HEK293T (cell line): Measurements from ENCODE around the gene SPOPL.

Source experiments
- CTCF ChIA-PET: fragments of 350-600 bp; formaldehyde crosslinking; extraction: SDS; loops from one replicate; lab custom pipeline; 2021; ENCODE audit warnings: antibody characterized with exemption, inconsistent platforms; lab: Yijun Ruan, JAX
- POLR2A ChIA-PET: fragments of 350-600 bp; formaldehyde crosslinking; extraction: SDS; loops from one replicate; lab custom pipeline; 2020; ENCODE audit warnings: antibody characterized with exemption, inconsistent platforms; lab: Yijun Ruan, JAX
- DNase-seq: peaks from one replicate; pipeline ENCODE4 v3.0.0; 2012; ENCODE audit warnings: mixed read lengths; ENCODE audit errors: extremely low spot score
- ARNT ChIP-seq: fragments of 450-650 bp; IDR thresholded peaks from 2 replicates; pipeline ENCODE4 v1.6.1; 2017; ENCODE audit warnings: mild to moderate bottlenecking
- BHLHE40 ChIP-seq: fragments of 450-650 bp; IDR thresholded peaks from 2 replicates; pipeline ENCODE4 v1.6.1; 2016; ENCODE audit warnings: mild to moderate bottlenecking, moderate library complexity, borderline replicate concordance
- CTBP1 ChIP-seq: fragments of 450-650 bp; IDR thresholded peaks from 2 replicates; pipeline ENCODE4 v1.6.1; 2016; ENCODE audit warnings: borderline replicate concordance
- ELF4 ChIP-seq: fragments of 450-650 bp; IDR thresholded peaks from 2 replicates; pipeline ENCODE4 v1.6.1; 2017; ENCODE audit warnings: antibody characterized with exemption
- FOXA1 ChIP-seq: fragments of 450-650 bp; IDR thresholded peaks from 2 replicates; pipeline ENCODE4 v1.6.1; 2016; ENCODE audit warnings: mild to moderate bottlenecking
- FOXK2 ChIP-seq: fragments of 450-650 bp; IDR thresholded peaks from 2 replicates; pipeline ENCODE4 v1.6.1; 2016; ENCODE audit warnings: mild to moderate bottlenecking
- FOXM1 ChIP-seq: fragments of 450-650 bp; IDR thresholded peaks from 2 replicates; pipeline ENCODE4 v1.6.1; 2017; ENCODE audit warnings: mild to moderate bottlenecking, borderline replicate concordance
- HDGF ChIP-seq: fragments of 450-650 bp; IDR thresholded peaks from 2 replicates; pipeline ENCODE4 v1.6.1; 2017; ENCODE audit warnings: antibody characterized with exemption, borderline replicate concordance
- L3MBTL2 ChIP-seq: fragments of 450-650 bp; conservative IDR thresholded peaks from 2 replicates; pipeline ENCODE4 v1.6.1; 2016; ENCODE audit warnings: mild to moderate bottlenecking
- LEF1 ChIP-seq: fragments of 450-650 bp; IDR thresholded peaks from 2 replicates; pipeline ENCODE4 v1.6.1; 2017; ENCODE audit warnings: mild to moderate bottlenecking, borderline replicate concordance
- NFRKB ChIP-seq: fragments of 450-650 bp; IDR thresholded peaks from 2 replicates; pipeline ENCODE4 v1.6.1; 2016; ENCODE audit warnings: mild to moderate bottlenecking, moderate library complexity
- SP1 ChIP-seq: fragments of 450-650 bp; IDR thresholded peaks from 2 replicates; pipeline ENCODE4 v1.6.1; 2017
- SUZ12 ChIP-seq: fragments of 450-650 bp; IDR thresholded peaks from 2 replicates; pipeline ENCODE4 v1.6.1; 2016; ENCODE audit warnings: mild to moderate bottlenecking
- TARDBP ChIP-seq: fragments of 450-650 bp; IDR thresholded peaks from 2 replicates; pipeline ENCODE4 v1.6.1; 2016
- ZNF384 ChIP-seq: fragments of 450-650 bp; IDR thresholded peaks from 2 replicates; pipeline ENCODE4 v1.6.1; 2016
- TF ChIP-seq, protein P1 (sequence below): fragments of 450-650 bp; IDR thresholded peaks from 2 replicates; pipeline ENCODE4 v1.6.1; 2016

The SPOPL gene

DNA sequence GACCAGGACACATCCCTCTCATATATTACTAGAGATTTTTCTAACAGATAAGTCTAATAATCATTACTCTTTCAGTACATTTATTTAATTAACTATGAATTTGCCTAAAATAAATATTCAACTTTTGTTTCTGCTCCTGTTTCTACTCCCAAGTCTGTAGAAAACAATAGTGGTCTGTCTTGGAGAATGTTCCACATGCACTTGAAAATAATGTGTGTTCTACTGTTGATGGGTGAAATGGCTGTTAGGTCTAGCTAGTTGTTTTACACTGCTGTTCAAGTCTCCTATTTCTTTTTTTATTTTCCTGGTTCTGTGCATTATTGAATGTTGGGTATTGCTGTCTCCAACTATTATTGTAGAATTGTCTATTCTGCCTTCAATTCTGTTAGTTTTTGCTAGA, 47.2 kb downstream of the SPOPL start:
- ChIA-PET POLR2A (no interaction called here), CTCF (no interaction called here)
- TF ChIP-seq FOXM1: no peak
- no peak for TF ChIP-seq LEF1
- no peak for TF ChIP-seq CTBP1
- TF ChIP-seq HDGF: no peak
- TF ChIP-seq L3MBTL2: no peak
- TF ChIP-seq FOXA1: no peak
- TF ChIP-seq, protein P1, sequence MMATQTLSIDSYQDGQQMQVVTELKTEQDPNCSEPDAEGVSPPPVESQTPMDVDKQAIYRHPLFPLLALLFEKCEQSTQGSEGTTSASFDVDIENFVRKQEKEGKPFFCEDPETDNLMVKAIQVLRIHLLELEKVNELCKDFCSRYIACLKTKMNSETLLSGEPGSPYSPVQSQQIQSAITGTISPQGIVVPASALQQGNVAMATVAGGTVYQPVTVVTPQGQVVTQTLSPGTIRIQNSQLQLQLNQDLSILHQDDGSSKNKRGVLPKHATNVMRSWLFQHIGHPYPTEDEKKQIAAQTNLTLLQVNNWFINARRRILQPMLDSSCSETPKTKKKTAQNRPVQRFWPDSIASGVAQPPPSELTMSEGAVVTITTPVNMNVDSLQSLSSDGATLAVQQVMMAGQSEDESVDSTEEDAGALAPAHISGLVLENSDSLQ: no peak
- no peak for TF ChIP-seq FOXK2
- TF ChIP-seq SP1: no peak
- no peak for TF ChIP-seq BHLHE40
- TF ChIP-seq TARDBP: no peak
- no peak for TF ChIP-seq SUZ12
- no peak for TF ChIP-seq NFRKB
- TF ChIP-seq ELF4: no peak
- no peak for DNase-seq

DNA sequence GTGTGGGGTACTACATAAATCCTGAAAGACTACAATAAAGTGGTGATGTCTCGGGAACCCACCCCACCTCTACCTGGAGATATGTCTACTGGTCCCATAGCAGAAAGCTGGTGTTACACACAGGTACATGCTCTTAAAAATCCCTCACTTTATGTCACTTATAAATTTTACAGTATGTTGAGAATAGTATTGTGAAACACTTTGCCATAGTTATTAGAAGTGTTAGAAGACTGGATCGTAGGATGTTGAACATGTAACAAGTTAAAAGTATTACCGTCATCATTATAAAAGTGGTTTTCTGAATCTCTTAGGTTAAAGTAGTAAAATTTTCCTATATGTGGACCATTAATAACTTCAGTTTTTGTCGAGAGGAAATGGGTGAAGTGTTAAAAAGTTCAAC, 48.6 kb downstream of the SPOPL start:
- ChIA-PET POLR2A (no interaction called here), CTCF (no interaction called here)

DNA sequence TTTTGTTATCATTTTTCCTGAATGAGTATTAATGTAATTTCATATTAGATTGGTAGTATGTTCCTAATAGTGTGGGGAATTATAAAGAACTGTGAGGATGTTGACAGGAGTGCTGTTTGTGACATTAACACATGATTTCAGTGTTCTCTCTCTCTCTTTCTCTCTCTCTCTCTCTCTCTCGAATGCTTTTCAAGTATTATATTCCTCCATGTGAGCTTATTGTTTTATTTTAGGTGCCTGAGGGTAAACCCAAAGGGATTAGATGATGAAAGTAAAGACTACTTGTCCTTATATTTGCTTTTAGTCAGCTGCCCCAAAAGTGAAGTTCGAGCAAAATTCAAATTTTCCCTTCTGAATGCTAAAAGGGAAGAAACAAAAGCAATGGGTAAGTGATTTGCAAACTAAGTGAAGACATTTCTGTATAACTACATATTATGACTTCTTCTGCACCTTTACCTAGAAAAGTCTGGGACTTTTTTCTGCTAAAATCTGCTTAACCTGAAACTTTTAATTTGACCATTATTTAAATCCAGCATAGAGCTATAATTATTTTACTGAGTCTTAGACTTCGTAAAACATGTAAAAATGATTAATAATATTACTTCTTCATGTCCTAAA, 49.2 kb downstream of the SPOPL start:
- TF ChIP-seq FOXA1: no peak
- TF ChIP-seq FOXM1: no peak
- TF ChIP-seq FOXK2: no peak
- TF ChIP-seq, protein P1: no peak
- no peak for TF ChIP-seq SP1
- TF ChIP-seq ARNT: no peak
- no peak for TF ChIP-seq LEF1
- no peak for TF ChIP-seq NFRKB
- no peak for TF ChIP-seq ZNF384
- TF ChIP-seq CTBP1: no peak
- no peak for TF ChIP-seq SUZ12
- no peak for TF ChIP-seq BHLHE40
- TF ChIP-seq HDGF: no peak
- ChIA-PET CTCF (no interaction called here), POLR2A (no interaction called here)
- DNase-seq: no peak

More for the DNA sequence above, 48.6 kb downstream of the SPOPL start:
- DNase-seq: no peak
- no peak for TF ChIP-seq FOXK2
- no peak for TF ChIP-seq CTBP1
- no peak for TF ChIP-seq FOXM1
- no peak for TF ChIP-seq TARDBP
- TF ChIP-seq LEF1: no peak
- no peak for TF ChIP-seq L3MBTL2
- no peak for TF ChIP-seq SP1
- no peak for TF ChIP-seq ARNT
- no peak for TF ChIP-seq NFRKB
- TF ChIP-seq HDGF: no peak
- TF ChIP-seq, protein P1: no peak
- TF ChIP-seq ELF4: no peak
- TF ChIP-seq BHLHE40: no peak
- TF ChIP-seq SUZ12: no peak
- TF ChIP-seq ZNF384: no peak
- TF ChIP-seq FOXA1: no peak

DNA sequence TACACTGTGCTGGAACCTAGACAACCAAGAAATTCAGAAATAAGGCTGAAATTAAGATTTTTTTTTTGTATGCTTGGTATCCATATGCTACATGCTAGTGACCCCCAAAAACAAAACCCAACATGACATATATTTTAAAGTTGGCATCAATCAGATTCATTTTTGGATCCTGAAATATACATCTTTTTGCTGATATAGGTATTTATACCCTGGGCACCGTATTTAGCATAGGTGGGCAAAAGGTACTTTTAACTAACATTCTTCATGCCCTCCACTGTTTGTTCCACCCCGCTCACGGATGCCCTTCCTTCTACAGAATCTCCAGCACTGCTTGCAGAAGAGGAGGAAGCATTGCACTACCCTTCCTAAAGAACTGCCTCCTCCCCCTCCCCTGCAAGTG, 52.6 kb downstream of the SPOPL start:
- CTCF ChIA-PET: no interaction called here
- DNase-seq: no peak
- TF ChIP-seq SUZ12: no peak
- no peak for TF ChIP-seq HDGF
- TF ChIP-seq TARDBP: no peak
- no peak for TF ChIP-seq ELF4
- no peak for TF ChIP-seq BHLHE40
- no peak for TF ChIP-seq FOXK2
- POLR2A ChIA-PET: no interaction called here

DNA sequence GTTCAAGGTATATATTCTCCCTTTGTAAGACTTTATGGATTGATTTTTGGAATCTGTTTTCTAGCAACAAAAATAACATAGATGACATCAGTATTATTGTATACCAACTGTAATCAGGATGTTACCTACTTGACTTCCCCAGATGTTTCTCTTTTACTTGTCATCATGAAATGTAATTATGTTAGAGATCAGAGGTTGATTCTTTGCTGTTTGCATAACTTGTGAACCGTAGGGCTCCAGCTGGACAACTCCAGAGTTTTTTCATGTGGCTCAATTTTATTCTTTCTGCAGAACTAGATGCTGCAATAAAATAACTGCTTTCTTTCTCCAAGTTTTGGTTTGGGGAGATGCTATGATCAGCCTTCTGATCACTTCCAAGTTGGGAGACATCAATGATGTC, 58.1 kb downstream of the SPOPL start:
- no peak for DNase-seq
- POLR2A ChIA-PET: no interaction called here
- CTCF ChIA-PET: no interaction called here
- no peak for TF ChIP-seq L3MBTL2
- TF ChIP-seq LEF1: no peak
- TF ChIP-seq ELF4: no peak
- no peak for TF ChIP-seq CTBP1
- no peak for TF ChIP-seq FOXK2
- TF ChIP-seq FOXM1: no peak
- no peak for TF ChIP-seq BHLHE40
- TF ChIP-seq ZNF384: no peak
- no peak for TF ChIP-seq NFRKB
- no peak for TF ChIP-seq SUZ12
- TF ChIP-seq TARDBP: no peak
- TF ChIP-seq HDGF: no peak
- TF ChIP-seq, protein P1: no peak
- no peak for TF ChIP-seq ARNT
- no peak for TF ChIP-seq FOXA1
- no peak for TF ChIP-seq SP1

DNA sequence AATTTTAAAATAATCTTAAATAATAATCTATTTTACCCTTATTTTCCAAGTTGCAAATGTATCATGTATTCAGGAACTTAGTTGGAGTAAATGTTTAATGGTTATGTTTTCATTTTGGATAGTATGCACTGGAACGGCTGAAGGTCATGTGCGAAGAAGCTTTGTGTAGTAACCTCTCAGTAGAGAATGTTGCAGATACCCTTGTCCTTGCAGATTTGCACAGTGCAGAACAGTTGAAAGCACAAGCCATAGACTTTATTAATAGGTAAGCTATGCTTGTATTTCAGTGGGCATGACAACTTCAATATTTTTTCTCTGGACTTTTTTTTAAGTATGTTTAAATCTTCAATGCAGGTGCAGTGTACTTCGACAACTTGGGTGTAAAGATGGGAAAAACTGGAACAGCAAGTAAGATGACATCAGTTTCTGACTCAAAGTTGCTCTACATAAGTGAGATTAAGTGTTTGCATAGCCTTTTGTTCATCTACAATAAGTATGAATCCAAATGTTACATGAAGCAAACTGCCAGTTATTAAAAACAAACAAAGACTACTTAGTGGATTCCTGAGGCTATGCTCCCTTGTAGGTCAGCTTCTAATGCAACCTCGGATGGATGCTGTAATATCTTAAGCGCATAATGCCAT, 63.1 kb downstream of the SPOPL start:
- CTCF ChIA-PET: no interaction called here
- POLR2A ChIA-PET: no interaction called here
- TF ChIP-seq FOXM1 (no peak), FOXK2 (no peak), CTBP1 (no peak), LEF1 (no peak), NFRKB (no peak), HDGF (no peak), SUZ12 (no peak), L3MBTL2 (no peak), SP1 (no peak), ARNT (no peak), ZNF384 (no peak), FOXA1 (no peak), ELF4 (no peak)
- TF ChIP-seq, protein P1: no peak
- DNase-seq: no peak
